Transverse colon (tissue), 4 donors: ENCODE data around the gene HIVEP3. TPM values are rescaled to one million over a fixed set of nuclear protein-coding genes. Genes with fewer than 3 reads are reported as not detected.

ENCODE experiments used
- DNase-seq: peaks from one replicate; pipeline ENCODE4 v3.0.0-alpha.2; 2019
- H3K27ac ChIP-seq, 4 donors: fragments of 200-600 bp; sonication (generic); 2 replicates each; pipeline ENCODE4 v1.5.1; 2016 to 2018; ENCODE audit warnings: inconsistent platforms in 4 of 4
- H3K27me3 ChIP-seq: fragments of 200-600 bp; sonication (generic); 2 replicates; pipeline ENCODE4 v1.5.1; 2017; ENCODE audit warnings: inconsistent platforms
- H3K36me3 ChIP-seq, 4 donors: fragments of 200-600 bp; sonication (generic); 2 replicates each; pipeline ENCODE4 v1.5.1; 2017 to 2019; ENCODE audit warnings: inconsistent platforms in 4 of 4
- H3K4me1 ChIP-seq, 4 donors: fragments of 200-600 bp; sonication (generic); 2 replicates each; pipeline ENCODE4 v1.5.1; 2017 to 2020; ENCODE audit warnings: inconsistent platforms in 4 of 4
- H3K4me3 ChIP-seq, 4 donors: fragments of 200-600 bp; sonication (generic); 1 replicate in 1 of 4; 2 replicates in 3 of 4; pipeline versions ENCODE4 v1.5.1 to v1.6.1; 2017 to 2019; ENCODE audit warnings: inconsistent platforms in 4 of 4
- H3K9me3 ChIP-seq, 2 donors: fragments of 200-600 bp; sonication (generic); 2 replicates each; pipeline ENCODE4 v1.5.1; 2017 to 2019; ENCODE audit warnings: inconsistent platforms in 2 of 2
- CTCF ChIP-seq, 5 experiments: fragments of 200-600 bp in 3 of 5; fragments of 450-650 bp in 2 of 5; sonication (generic) in 3 of 5; IDR thresholded peaks; 1 replicate in 2 of 5; 2 replicates in 3 of 5; pipeline ENCODE4 v1.5.1; 2016 to 2017; ENCODE audit warnings: antibody characterized with exemption in 5 of 5, inconsistent platforms in 3 of 5, mild to moderate bottlenecking in 2 of 5, moderate library complexity in 1 of 5
- EP300 ChIP-seq: sonication (generic); formaldehyde crosslinking; IDR thresholded peaks from one replicate; pipeline ENCODE4 v1.6.1; 2017; ENCODE audit warnings: antibody characterized with exemption, low read depth
- POLR2A ChIP-seq: fragments of 450-650 bp; IDR thresholded peaks from one replicate; pipeline ENCODE4 v1.6.1; 2016; ENCODE audit warnings: antibody characterized with exemption, mild to moderate bottlenecking, moderate library complexity
- POLR2AphosphoS5 ChIP-seq, 3 donors: sonication (generic); formaldehyde crosslinking; IDR thresholded peaks; one replicate each; pipeline ENCODE4 v1.6.1; 2016; ENCODE audit warnings: antibody characterized with exemption in 3 of 3
- WGBS, 2 donors: methylation state at CpG; one replicate each; pipeline ENCODE4 v1.1.5; 2018; ENCODE audit warnings: low coverage in 1 of 2; 5-methylcytosine and 5-hydroxymethylcytosine counted together
- in situ Hi-C, 4 donors: fragments of 200-750 bp; cut with MboI; loops; one replicate each; pipeline versions ENCODE4 v1.15.0 to v1.15.1; 2017; ENCODE audit warnings: low sequenced_read_pairs in 3 of 4, low pct_ligation_motif_present in 1 of 4, low pct_unique_long_range_greater_than_20kb in 1 of 4
- intact Hi-C: fragments of 100-400 bp; cut with DNase I; formaldehyde crosslinking; loops from one replicate; pipeline ENCODE4 v1.15.1; 2023; ENCODE audit warnings: low total_unique reads
- total RNA-seq, 4 donors: library from RNA; depleted of rRNA; stranded (reverse); fragments of >200 nt; gene quantifications; one replicate each; pipeline ENCODE4 v1.1.0, GENCODE V29; 2016

HIVEP3 gene
- total RNA-seq, 4 donors from 2014 or later, result 3.7 to 15.0 (median 5.2) TPM

DNA sequence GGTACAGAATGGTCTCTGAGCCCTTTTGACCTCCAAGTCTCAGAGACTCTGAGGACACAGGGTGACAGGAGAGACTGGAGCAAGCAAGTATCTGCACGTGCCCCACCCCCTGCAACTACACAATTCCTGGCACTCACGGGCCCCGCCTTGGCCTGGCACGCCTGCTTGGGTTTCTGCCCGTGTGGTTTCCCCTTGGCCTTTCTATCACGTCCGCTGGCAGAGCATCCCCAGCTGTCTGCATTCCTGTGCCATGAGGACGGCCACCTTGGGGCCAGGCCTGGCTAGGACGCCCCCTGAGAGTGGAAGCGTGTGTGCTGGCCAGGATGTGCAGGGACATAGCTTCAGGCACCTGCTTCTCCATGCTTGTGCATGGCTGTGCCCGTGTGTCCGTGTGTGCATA is 419.9 kb downstream of the HIVEP3 start:
- TF ChIP-seq POLR2A (no peak), CTCF (IDR thresholded peaks at IDR 0.05) (no peak), POLR2AphosphoS5 (IDR thresholded peaks at IDR 0.05) (peak; percentile 36 to 56 (median 49))
- Histone ChIP-seq H3K4me3 (no peak overlapping the region), H3K27me3 (peaks cover 13% of the 10 kb centered on the region), H3K4me1 (peaks cover 39 to 63% (median 54%) of the 10 kb centered on the region in 4 donors), H3K27ac (peak overlapping the region; percentile 6 to 85 (median 78)), H3K9me3 (no peaks in the 10 kb centered on the region), H3K36me3 (no peaks in the 10 kb centered on the region)
- intact Hi-C loops, result no loop called here
- DNase-seq, result peak; percentile 88
- WGBS, 2 donors, result 61% methylated on average over 12 of the region's 12 CpGs; no CpG with 5 or more reads in 1 of the 2 donors
- in situ Hi-C loops, result no loop called here

DNA sequence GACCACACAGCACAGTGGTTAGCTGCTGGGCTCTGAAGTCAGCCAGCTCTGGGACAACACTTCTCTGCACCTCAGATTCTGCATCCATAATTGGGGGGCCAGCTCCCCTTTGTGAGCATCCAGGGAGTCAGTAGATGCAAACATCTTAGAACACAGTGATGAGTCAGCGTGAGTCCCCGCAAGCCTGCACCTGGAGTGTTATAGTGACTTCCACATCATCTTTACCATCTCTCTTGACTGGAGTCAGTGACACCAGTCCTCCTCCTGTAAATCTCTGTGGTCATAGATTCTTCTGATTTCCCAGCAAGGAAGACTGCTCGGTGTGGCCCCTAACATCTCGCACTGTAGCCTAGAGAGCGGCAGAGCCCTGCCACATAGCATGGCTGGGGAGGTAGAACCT is 420.3 kb downstream of the HIVEP3 start:
- no peak overlapping the region for H3K4me3 ChIP-seq
- peaks cover 13% of the 10 kb centered on the region for H3K27me3 ChIP-seq
- in situ Hi-C loops, result no loop called here
- intact Hi-C loops, result no loop called here
- no peaks in the 10 kb centered on the region for H3K9me3 ChIP-seq
- no peaks in the 10 kb centered on the region for H3K36me3 ChIP-seq
- DNase-seq, result no peak
- H3K27ac ChIP-seq, result peak overlapping the region; percentile 6 to 85 (median 78)
- peaks cover 39 to 63% (median 54%) of the 10 kb centered on the region in 4 donors for H3K4me1 ChIP-seq
- TF ChIP-seq EP300 (no peak), CTCF (IDR thresholded peaks at IDR 0.05) (no peak), POLR2AphosphoS5 (IDR thresholded peaks at IDR 0.05) (no peak), POLR2A (no peak)
- WGBS, 2 donors, result 79% methylated on average over 5 of the region's 5 CpGs; no CpG with 5 or more reads in 1 of the 2 donors

DNA sequence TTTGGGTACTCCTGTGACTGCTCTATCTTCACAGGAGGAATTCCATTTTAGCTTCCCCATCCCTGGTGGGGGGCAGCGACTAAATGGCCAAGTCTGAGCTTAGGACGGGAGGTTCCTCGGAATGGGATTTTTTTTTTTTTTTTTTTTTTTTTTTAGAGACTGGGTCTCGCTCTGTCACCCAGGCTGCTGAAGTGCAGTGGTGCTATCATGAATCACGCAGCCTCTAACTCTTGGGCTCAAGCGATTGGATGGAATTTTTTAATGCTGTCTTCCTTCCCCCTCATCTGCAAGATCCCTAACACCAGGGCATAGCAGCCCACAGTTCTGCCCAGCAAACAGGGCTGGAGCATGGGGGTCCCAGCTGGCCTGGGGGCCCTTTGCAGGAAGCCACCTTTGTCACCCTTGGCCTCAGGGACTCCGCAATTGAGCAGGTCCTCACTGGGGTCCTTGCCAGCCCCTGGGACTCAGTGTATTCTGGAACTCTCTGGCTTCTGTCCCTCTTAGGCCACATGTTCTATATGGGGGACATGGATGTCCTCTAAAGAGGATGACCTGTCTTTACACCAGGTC is 421.2 kb downstream of the HIVEP3 start:
- Histone ChIP-seq H3K27ac (peak overlapping the region; percentile 79 to 85 (median 84)), H3K36me3 (no peaks in the 10 kb centered on the region), H3K4me1 (peaks cover 39 to 63% (median 54%) of the 10 kb centered on the region in 4 donors), H3K9me3 (no peaks in the 10 kb centered on the region), H3K27me3 (peaks cover 13% of the 10 kb centered on the region), H3K4me3 (no peak overlapping the region)
- WGBS, 2 donors, result 93 to 100% methylated on average over 2 to 7 of the region's 7 CpGs
- in situ Hi-C loops (no loop called here), intact Hi-C loops (no loop called here)
- TF ChIP-seq EP300, result no peak
- no peak for TF ChIP-seq POLR2AphosphoS5 (IDR thresholded peaks at IDR 0.05)
- no peak for DNase-seq

DNA sequence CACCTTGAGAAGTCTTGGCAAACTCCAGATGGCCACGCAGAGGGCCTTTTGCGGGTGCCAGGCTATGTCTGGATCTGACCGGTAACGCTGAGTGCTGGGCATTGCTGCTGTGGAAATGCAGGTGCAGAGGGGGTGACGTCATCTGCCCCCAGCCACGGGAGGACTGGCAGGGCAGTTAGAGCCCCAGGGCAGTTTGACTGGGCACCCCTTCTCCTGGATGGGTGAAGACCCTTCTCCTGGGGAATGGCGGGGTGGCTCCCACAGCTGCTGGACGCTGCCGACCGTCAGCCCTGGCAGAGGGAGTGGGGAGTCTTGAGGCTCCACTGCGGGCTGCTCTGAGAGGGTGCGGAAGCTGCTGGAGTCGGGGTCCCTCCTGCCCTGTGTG is 421.7 kb downstream of the HIVEP3 start:
- intact Hi-C loops, result no loop called here
- WGBS, 2 donors, result 85% methylated on average over 13 of the region's 13 CpGs; no CpG with 5 or more reads in 1 of the 2 donors
- Histone ChIP-seq H3K4me3 (no peak overlapping the region), H3K36me3 (no peaks in the 10 kb centered on the region), H3K9me3 (no peaks in the 10 kb centered on the region), H3K27ac (peak overlapping the region; percentile 74 to 85 (median 80)), H3K4me1 (peaks cover 39 to 59% (median 52%) of the 10 kb centered on the region in 4 donors), H3K27me3 (peaks cover 13% of the 10 kb centered on the region)
- TF ChIP-seq CTCF (IDR thresholded peaks at IDR 0.05) (no peak), POLR2A (no peak), EP300 (no peak), POLR2AphosphoS5 (IDR thresholded peaks at IDR 0.05) (no peak)
- DNase-seq, result no peak
- in situ Hi-C loops, result no loop called here
